DOHH2 (cell line): ENCODE measurements around the gene PSD4.

Experiments
- H3F3A ChIP-seq: fragments of 200-600 bp; sonication (generic), shearing (Covaris generic); 2 replicates; pipeline ENCODE4 v1.6.0; 2016; ENCODE audit warnings: antibody characterized with exemption, mild to moderate bottlenecking; ENCODE audit not compliant: control insufficient read depth, insufficient read depth
- H3K27ac ChIP-seq: fragments of 200-600 bp; sonication (generic); 2 replicates; pipeline ENCODE4 v1.5.1; 2014; ENCODE audit warnings: low read depth, mild to moderate bottlenecking, low read length, moderate library complexity
- H3K27me3 ChIP-seq: fragments of 200-600 bp; sonication (generic); 2 replicates; pipeline ENCODE4 v1.6.1; 2014; ENCODE audit warnings: mild to moderate bottlenecking, low read length, mixed read lengths; ENCODE audit not compliant: control insufficient read depth
- H3K36me3 ChIP-seq: fragments of 200-600 bp; sonication (generic); 2 replicates; pipeline ENCODE4 v1.6.1; 2014; ENCODE audit warnings: mild to moderate bottlenecking, low read length, moderate library complexity, mixed read lengths; ENCODE audit not compliant: control insufficient read depth
- H3K4me1 ChIP-seq: fragments of 200-600 bp; sonication (generic); 2 replicates; pipeline ENCODE4 v1.6.1; 2014; ENCODE audit warnings: mild to moderate bottlenecking, low read length, mixed read lengths; ENCODE audit not compliant: control insufficient read depth
- H3K4me2 ChIP-seq: fragments of 200-600 bp; sonication (generic); 2 replicates; pipeline ENCODE4 v1.6.0; 2014; ENCODE audit warnings: mild to moderate bottlenecking, low read length, moderate library complexity
- H3K4me3 ChIP-seq: fragments of 200-600 bp; sonication (generic); 2 replicates; pipeline ENCODE4 v1.5.1; 2014; ENCODE audit warnings: mild to moderate bottlenecking, low read length, mixed read lengths
- H3K79me2 ChIP-seq: fragments of 200-600 bp; sonication (generic); 2 replicates; pipeline ENCODE4 v1.6.1; 2014; ENCODE audit warnings: mild to moderate bottlenecking, low read length, mixed read lengths; ENCODE audit not compliant: control insufficient read depth
- H3K9me2 ChIP-seq: fragments of 200-600 bp; sonication (generic); replicated peaks from 2 replicates; pipeline ENCODE4 v1.6.1; 2014; ENCODE audit warnings: mild to moderate bottlenecking, low read length, mixed read lengths; ENCODE audit not compliant: control insufficient read depth
- H3K9me3 ChIP-seq: fragments of 200-600 bp; sonication (generic); 2 replicates; pipeline ENCODE4 v1.6.1; 2014; ENCODE audit warnings: antibody characterized with exemption, low read length, mixed read lengths; ENCODE audit not compliant: control insufficient read depth, insufficient read depth
- H4K20me1 ChIP-seq: fragments of 200-600 bp; sonication (generic); 2 replicates; pipeline ENCODE4 v1.6.0; 2014; ENCODE audit warnings: low read depth, mild to moderate bottlenecking, antibody characterized with exemption, low read length, moderate library complexity; ENCODE audit not compliant: control insufficient read depth, insufficient read depth
- EZH2phosphoT487 ChIP-seq: fragments of 200-600 bp; sonication (generic); IDR thresholded peaks from 2 replicates; pipeline ENCODE4 v1.6.1; 2017; ENCODE audit warnings: borderline replicate concordance, mild to moderate bottlenecking, antibody characterized with exemption, low read length, moderate library complexity, mixed read lengths
- TF ChIP-seq, protein P1 (sequence below): fragments of 200-600 bp; sonication (generic); IDR thresholded peaks from one replicate; pipeline ENCODE4 v1.5.1; 2014; ENCODE audit warnings: antibody characterized with exemption, mild to moderate bottlenecking, low read depth, low read length; ENCODE audit not compliant: poor library complexity, severe bottlenecking

PSD4 gene

DNA sequence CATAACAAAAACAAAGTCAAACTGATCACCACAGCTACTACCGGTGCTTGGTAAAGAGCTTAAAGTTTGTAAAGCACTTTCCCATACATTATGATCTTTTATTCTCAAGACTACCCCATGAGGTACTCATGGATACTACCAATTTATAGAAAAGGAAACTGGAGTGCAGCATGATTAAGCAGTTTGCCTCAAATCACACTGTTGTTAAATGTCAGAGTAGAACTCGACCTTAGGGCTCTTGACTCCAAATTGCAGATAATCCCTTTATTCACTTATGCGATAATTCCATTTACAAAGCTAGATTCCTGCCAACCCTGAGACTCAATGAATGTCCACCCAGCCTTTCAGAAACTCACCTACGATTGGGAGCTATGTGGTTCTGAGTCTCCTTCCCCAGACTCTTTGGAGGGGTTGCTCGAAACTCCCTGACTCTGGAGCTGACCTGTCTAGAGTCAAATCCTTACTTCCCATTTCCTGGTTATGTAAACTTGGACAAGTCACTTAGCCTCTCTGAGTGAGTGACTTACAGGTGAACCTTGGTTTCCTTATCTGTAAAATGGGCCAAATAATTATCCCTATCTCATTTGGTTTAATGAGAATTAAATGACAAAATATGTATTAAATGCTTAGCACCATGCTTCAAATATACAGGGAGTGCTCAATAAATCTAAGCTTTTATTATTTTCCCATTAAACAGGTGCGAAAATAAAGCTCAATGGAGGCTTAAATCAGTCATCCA, 47.4 kb downstream of the PSD4 start:
- H3K9me2 ChIP-seq, result no peaks in the 10 kb centered on the region
- no peak overlapping the region for H3K4me3 ChIP-seq
- H3K4me2 ChIP-seq, result no peak overlapping the region
- TF ChIP-seq, protein P1, sequence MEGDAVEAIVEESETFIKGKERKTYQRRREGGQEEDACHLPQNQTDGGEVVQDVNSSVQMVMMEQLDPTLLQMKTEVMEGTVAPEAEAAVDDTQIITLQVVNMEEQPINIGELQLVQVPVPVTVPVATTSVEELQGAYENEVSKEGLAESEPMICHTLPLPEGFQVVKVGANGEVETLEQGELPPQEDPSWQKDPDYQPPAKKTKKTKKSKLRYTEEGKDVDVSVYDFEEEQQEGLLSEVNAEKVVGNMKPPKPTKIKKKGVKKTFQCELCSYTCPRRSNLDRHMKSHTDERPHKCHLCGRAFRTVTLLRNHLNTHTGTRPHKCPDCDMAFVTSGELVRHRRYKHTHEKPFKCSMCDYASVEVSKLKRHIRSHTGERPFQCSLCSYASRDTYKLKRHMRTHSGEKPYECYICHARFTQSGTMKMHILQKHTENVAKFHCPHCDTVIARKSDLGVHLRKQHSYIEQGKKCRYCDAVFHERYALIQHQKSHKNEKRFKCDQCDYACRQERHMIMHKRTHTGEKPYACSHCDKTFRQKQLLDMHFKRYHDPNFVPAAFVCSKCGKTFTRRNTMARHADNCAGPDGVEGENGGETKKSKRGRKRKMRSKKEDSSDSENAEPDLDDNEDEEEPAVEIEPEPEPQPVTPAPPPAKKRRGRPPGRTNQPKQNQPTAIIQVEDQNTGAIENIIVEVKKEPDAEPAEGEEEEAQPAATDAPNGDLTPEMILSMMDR, result no peak
- no peak for TF ChIP-seq EZH2phosphoT487
- peaks cover 34% of the 10 kb centered on the region for H3K27me3 ChIP-seq
- peaks cover 8% of the 10 kb centered on the region for H3K4me1 ChIP-seq
- H3K27ac ChIP-seq, result no peak overlapping the region
- H3F3A ChIP-seq, result no peaks in the 10 kb centered on the region
- H4K20me1 ChIP-seq, result no peaks in the 10 kb centered on the region
- no peaks in the 10 kb centered on the region for H3K9me3 ChIP-seq
- H3K79me2 ChIP-seq, result no peaks in the 10 kb centered on the region
- no peaks in the 10 kb centered on the region for H3K36me3 ChIP-seq

DNA sequence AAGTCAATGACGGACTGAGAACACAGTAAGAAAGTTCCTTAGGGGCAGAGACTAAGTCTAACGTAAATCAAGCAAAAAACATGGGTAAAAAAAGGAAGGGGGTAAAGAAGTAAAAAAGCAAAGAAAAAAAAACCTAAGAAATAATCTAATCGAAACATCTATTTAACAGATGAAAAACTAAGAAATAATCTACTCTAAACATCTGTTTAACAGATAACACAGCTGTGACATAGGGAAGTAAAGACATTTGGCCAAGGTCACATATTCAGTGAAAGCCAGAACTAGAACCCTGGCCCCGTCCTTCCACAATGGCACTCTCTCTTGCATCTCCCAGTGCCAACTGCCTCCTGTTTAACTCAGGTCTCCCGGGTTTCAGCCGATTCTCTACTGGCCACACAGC, 48.1 kb downstream of the PSD4 start:
- TF ChIP-seq, protein P1, result no peak
- no peak for TF ChIP-seq EZH2phosphoT487
- Histone ChIP-seq H3K4me3 (no peak overlapping the region), H3K27me3 (peaks cover 34% of the 10 kb centered on the region), H3K4me2 (no peak overlapping the region), H3K9me2 (no peaks in the 10 kb centered on the region), H3K27ac (no peak overlapping the region), H3F3A (no peaks in the 10 kb centered on the region), H3K4me1 (peaks cover 8% of the 10 kb centered on the region), H3K36me3 (no peaks in the 10 kb centered on the region), H4K20me1 (no peaks in the 10 kb centered on the region), H3K9me3 (no peaks in the 10 kb centered on the region), H3K79me2 (no peaks in the 10 kb centered on the region)

DNA sequence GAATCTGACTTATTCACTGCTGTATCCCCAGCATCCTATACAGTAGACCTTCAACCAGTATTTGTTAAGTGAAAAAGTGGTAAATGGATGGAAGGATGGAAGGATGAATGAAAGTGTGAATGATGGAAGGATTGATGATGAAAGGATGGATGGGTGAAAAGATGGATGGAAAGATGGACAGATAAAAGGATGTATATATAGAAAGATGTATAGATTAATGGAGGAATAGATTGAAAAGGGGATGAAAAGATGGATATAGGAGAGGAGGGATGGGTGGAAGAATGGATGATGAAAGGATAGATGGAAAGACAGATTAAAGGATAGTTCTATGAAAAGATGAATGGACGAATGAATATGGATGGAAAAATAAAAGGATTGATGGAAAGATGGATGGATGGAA, 50.0 kb downstream of the PSD4 start:
- no peak overlapping the region for H3K4me3 ChIP-seq
- H3K9me2 ChIP-seq, result no peaks in the 10 kb centered on the region
- TF ChIP-seq, protein P1, result no peak
- no peak for TF ChIP-seq EZH2phosphoT487
- no peaks in the 10 kb centered on the region for H3K36me3 ChIP-seq
- no peak overlapping the region for H3K27ac ChIP-seq
- H3K4me1 ChIP-seq, result no peaks in the 10 kb centered on the region
- H3K9me3 ChIP-seq, result no peaks in the 10 kb centered on the region
- H3K79me2 ChIP-seq, result no peaks in the 10 kb centered on the region
- no peaks in the 10 kb centered on the region for H3F3A ChIP-seq
- peaks cover 27% of the 10 kb centered on the region for H3K27me3 ChIP-seq
- H4K20me1 ChIP-seq, result no peaks in the 10 kb centered on the region
- no peak overlapping the region for H3K4me2 ChIP-seq
